BE2C (cell line): Measurements from ENCODE around the gene CBFA2T3.
"Not testable (repeated sequence)": the region's sequence is repeated elsewhere in the genome, so short reads cannot be mapped to it uniquely, and the experiment has no call there.

ENCODE experiments used
- DNase-seq: peaks from one replicate; pipeline ENCODE4 v3.0.0-alpha.2; 2020
- H3K27me3 ChIP-seq: fragments of 250-450 bp; sonication (Bioruptor Pico); 2 replicates; pipeline ENCODE4 v1.5.1; 2020; ENCODE audit warnings: mild to moderate bottlenecking
- H3K36me3 ChIP-seq: fragments of 250-450 bp; sonication (Bioruptor Pico); 2 replicates; pipeline ENCODE4 v1.5.1; 2020; ENCODE audit warnings: mild to moderate bottlenecking
- H3K4me1 ChIP-seq: fragments of 250-450 bp; sonication (Bioruptor Pico); 2 replicates; pipeline ENCODE4 v1.5.1; 2020
- H3K4me3 ChIP-seq: 2 replicates; pipeline ENCODE4 v1.5.1; 2011; ENCODE audit warnings: low read depth, low read length
- H3K9me3 ChIP-seq: fragments of 250-450 bp; sonication (Bioruptor Pico); 2 replicates; pipeline ENCODE4 v1.5.1; 2020
- TF ChIP-seq, protein P1 (sequence below): IDR thresholded peaks from 2 replicates; pipeline ENCODE4 v1.5.1; 2012; ENCODE audit warnings: mild to moderate bottlenecking, low read depth, low read length

The CBFA2T3 gene

DNA sequence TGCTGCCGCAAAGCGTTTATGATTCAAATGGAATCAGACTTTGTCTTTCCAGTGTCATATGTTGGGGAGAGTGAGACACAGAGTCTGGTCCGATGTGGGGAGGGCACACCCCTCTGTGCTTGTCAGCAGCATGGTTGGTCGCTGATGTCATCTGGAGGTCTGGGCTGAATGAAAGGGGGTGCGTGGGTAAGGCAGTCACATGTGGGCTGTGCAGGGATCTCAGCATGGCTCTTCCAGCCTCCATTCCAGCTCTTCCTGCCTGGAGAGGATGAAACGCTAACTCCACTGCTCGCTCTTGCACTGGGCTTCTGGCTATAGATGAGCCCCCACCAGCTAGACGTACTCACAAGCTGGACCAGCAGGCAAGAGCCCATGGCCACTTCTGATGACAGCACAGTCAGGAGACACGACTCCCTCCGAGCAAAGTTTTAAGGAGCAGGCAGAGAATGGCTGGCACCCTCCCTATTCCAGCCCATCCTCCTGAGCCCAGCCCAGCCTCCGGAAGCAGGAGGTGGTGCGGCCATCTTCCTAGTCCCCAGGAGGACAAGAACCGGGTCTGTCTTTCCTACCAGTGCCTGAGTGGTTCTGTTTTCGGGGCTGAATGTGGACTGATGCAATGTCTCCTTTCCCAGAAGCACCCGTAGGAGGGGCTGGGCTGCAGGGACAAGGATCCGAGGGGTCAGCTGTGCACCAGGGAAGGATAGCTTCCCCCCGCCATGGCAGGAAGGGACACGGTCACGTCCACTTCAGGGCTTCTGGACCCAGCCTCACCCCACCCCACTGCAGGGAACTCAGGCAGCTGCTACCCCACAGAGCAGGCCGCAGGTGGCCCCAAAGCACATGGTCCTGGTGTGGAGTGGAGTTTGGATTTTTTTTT, 41.5 kb upstream of the CBFA2T3 start:
- peaks cover 44% of the 10 kb centered on the region for H3K27me3 ChIP-seq
- no peaks in the 10 kb centered on the region for H3K4me1 ChIP-seq
- no peak for DNase-seq

GRCh38 chr16:89017543-89018281, 40.7 kb upstream of the CBFA2T3 start:
- no peak for DNase-seq
- peak overlapping the region; percentile 38 for H3K4me3 ChIP-seq
- H3K27me3 ChIP-seq = peaks cover 47% of the 10 kb centered on the region
- no peaks in the 10 kb centered on the region for H3K4me1 ChIP-seq
- TF ChIP-seq, protein P1, sequence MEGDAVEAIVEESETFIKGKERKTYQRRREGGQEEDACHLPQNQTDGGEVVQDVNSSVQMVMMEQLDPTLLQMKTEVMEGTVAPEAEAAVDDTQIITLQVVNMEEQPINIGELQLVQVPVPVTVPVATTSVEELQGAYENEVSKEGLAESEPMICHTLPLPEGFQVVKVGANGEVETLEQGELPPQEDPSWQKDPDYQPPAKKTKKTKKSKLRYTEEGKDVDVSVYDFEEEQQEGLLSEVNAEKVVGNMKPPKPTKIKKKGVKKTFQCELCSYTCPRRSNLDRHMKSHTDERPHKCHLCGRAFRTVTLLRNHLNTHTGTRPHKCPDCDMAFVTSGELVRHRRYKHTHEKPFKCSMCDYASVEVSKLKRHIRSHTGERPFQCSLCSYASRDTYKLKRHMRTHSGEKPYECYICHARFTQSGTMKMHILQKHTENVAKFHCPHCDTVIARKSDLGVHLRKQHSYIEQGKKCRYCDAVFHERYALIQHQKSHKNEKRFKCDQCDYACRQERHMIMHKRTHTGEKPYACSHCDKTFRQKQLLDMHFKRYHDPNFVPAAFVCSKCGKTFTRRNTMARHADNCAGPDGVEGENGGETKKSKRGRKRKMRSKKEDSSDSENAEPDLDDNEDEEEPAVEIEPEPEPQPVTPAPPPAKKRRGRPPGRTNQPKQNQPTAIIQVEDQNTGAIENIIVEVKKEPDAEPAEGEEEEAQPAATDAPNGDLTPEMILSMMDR = no peak
- no peaks in the 10 kb centered on the region for H3K9me3 ChIP-seq
- no peaks in the 10 kb centered on the region for H3K36me3 ChIP-seq

More for the DNA sequence above, 41.5 kb upstream of the CBFA2T3 start:
- TF ChIP-seq, protein P1 = no peak
- Histone ChIP-seq H3K36me3 (no peaks in the 10 kb centered on the region), H3K9me3 (no peaks in the 10 kb centered on the region), H3K4me3 (peak overlapping the region; percentile 38)

DNA sequence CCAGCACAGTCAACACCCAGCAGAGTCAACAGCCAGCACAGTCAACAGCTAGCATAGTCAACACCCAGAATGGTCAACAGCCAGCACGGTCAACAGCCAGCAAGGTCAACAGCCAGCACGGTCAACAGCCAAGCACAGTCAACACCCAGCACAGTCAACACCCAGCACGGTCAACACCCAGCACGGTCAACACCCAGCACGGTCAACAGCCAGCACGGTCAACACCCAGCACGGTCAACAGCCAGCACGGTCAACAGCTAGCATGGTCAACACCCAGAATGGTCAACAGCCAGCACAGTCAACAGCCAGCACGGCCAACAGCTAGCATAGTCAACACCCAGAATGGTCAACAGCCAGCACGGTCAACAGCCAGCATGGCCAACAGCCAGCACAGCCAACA, 39.6 kb upstream of the CBFA2T3 start:
- not testable (repeated sequence) for H3K36me3 ChIP-seq, H3K4me1 ChIP-seq, DNase-seq, H3K4me3 ChIP-seq, H3K9me3 ChIP-seq
- peaks cover 44% of the 10 kb centered on the region for H3K27me3 ChIP-seq

DNA sequence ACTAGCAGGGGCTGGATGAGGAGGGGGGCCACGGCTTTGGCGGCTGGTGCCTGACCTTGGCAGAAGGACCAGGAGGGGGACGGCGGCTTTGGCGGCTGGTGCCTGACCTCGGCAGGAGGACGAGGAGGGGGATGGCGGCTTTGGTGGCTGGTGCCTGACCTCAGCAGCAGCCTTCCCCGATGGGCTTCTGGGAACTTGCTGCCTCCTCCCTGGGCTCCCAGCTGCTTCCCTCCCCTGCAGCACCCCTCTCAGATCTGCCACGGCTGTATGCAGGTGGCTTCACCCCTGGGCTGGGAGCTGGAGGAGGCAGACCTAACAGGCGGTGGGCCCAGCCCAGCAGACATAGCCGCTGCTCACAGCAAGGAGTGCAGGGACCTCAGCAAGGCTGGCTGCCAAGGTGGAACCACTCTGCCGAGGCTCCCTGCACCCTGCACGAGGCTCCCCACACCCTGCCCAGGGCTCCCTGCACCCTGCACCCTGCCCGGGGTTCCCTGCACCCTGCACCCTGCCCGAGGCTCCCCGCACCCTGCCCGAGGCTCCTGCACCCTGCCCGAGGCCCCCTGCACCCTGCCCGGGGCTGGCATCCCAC, 38.4 kb upstream of the CBFA2T3 start:
- TF ChIP-seq, protein P1 = no peak
- no peaks in the 10 kb centered on the region for H3K4me1 ChIP-seq
- no peaks in the 10 kb centered on the region for H3K36me3 ChIP-seq
- peaks cover 39% of the 10 kb centered on the region for H3K27me3 ChIP-seq
- H3K9me3 ChIP-seq = no peaks in the 10 kb centered on the region
- DNase-seq = no peak
- H3K4me3 ChIP-seq = no peak overlapping the region

DNA sequence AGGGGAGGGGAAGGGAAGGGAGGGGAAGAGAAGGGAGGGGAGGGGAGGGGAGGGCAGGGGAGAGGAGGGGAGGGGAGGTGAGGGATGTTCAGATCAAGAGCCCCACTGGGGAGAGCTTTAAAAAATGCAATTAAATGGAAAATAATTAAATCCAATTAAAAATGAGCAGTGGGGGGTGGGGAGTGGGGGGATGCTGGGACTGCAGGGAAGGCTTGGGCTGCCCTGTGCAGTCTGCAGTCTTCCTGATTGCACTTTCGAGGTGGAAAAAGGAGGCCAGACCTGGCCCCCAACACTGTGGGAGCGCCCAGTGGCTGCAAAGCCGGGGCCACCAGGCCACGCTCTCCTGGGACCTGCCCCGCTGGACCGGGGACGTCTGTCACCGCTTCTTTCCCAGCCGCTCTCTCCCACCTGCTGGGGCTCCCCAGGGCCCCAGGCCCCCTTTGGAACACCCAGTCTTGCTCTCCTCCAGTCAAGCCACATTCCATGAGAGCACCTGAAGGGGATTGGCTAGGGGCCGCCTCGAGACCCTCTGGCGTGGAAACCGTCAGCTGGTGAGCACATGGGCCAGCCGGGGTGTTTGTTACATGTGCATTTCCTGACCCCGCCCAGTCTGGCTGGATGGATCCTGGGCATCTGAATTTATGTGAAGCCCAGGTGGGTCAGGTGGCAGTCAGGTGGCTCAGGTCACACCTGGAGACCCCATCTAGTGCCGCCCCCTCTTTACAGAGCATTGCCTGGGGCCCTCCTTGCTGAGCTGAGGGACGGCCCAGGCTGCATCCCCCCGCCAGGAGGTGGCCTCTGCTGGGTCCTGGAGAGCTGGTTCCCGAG, 37.6 kb upstream of the CBFA2T3 start:
- TF ChIP-seq, protein P1 = no peak
- H3K27me3 ChIP-seq = peaks cover 36% of the 10 kb centered on the region
- no peaks in the 10 kb centered on the region for H3K36me3 ChIP-seq
- H3K4me3 ChIP-seq = no peak overlapping the region
- H3K4me1 ChIP-seq = no peaks in the 10 kb centered on the region
- no peak for DNase-seq
- no peaks in the 10 kb centered on the region for H3K9me3 ChIP-seq
